Hepatic stellate cell (primary cell): Measurements from ENCODE around the gene SPATA6L.

Source experiments
- DNase-seq: peaks from one replicate; pipeline ENCODE4 v3.0.0; 2011; ENCODE audit warnings: low spot score

Gene SPATA6L

DNA sequence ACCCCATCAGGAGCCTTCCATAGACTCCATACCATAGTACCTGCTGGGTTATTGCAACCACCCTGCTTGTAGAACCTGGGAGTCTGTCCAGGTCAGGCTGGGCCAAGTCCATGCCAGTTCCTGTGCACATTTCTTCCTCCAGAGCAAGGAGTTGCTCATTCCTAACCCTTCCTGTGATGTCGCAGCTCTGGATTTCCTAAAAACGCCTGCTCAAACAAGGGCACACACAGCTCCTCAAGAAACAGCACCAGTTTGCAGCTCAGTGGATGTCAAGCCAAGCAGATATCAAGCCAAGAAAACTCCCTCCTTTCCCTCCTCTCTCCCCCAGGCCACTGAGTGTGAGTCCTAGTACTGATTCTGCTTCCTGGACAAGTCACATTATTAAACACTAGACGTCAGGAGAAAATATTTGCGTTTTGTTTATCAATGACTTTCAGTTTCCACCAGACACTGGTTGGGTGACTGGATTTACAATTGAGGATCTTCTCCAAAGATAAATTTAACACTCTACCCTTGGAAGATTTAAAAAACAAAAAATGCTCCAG is 116.5 kb downstream of the SPATA6L start:
- DNase-seq, result no peak

DNA sequence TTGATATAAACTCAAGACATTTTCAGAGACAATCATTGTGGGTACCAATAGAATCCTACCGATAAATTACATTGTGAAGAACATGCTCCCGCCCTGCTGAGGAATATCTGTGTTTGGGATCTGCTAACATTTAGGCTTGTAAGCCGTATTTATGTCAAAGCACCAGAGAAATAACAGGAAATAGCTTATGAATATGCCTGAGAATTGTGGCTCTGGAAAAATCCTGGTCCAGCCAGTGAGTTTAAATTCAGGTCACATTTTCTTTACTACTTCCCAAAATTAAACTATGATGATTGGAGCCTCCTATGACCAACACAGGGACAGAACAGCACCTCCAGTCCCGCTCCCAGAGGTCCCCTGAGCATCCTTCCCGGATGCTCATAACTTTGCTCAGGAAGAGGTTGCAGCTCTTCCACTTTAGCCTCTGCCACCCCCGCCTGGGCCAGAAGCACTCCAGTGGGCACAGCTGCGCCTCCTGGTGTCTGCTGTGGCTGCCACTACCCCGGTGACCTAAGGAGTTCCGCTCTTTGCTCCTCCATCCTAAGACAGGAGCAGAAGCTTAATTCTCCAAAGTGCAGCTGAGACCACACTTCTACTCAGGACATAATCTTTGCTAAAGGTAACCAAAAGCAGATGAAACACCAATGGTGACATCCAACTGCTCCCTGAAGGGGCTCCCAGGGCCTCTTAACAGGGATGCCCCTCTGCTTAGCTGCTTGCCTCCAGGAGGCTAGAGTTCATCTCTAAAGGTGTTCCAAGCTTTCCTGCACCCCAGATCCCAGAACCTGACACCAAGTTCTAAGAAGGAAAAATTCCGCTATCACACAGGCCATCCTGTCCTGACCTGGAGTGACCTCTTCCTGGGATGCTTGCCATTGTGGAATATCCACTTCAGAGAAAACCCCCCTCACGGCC is 117.2 kb downstream of the SPATA6L start:
- DNase-seq, result peak; percentile 24
